Aorta (tissue), 5 donors: ENCODE data around the gene TBC1D1. TPM values are rescaled to one million over a fixed set of nuclear protein-coding genes. Genes with fewer than 3 reads are reported as not detected.

Source experiments
- ATAC-seq: fragments of 200-7000 bp; cut with Tn5 transposase; one replicate; pipeline ENCODE4 v1.9.1; 2022; ENCODE audit warnings: moderate library complexity; ENCODE audit not compliant: low FRiP score
- DNase-seq, 2 donors: peaks; one replicate each; pipeline ENCODE4 v3.0.0-alpha.2; 2020
- H3K27ac ChIP-seq, 2 donors: one replicate each; pipeline ENCODE4 v1.5.1; 2013; ENCODE audit warnings: low read length in 2 of 2, mild to moderate bottlenecking in 2 of 2, moderate library complexity in 2 of 2, control low read depth in 1 of 2, inconsistent platforms in 1 of 2, low read depth in 1 of 2
- H3K27me3 ChIP-seq, 2 donors: one replicate each; pipeline ENCODE4 v1.6.1; 2013; ENCODE audit warnings: control low read depth in 1 of 2, low read length in 1 of 2, mild to moderate bottlenecking in 1 of 2, moderate library complexity in 1 of 2; ENCODE audit not compliant: insufficient read depth in 2 of 2, control insufficient read depth in 1 of 2
- H3K36me3 ChIP-seq, 2 donors: one replicate each; pipeline ENCODE4 v1.6.1; 2013; ENCODE audit warnings: control low read depth in 1 of 2, low read length in 1 of 2, mild to moderate bottlenecking in 1 of 2; ENCODE audit not compliant: insufficient read depth in 2 of 2, control insufficient read depth in 1 of 2
- H3K4me1 ChIP-seq, 2 donors: one replicate each; pipeline ENCODE4 v1.6.1; 2013; ENCODE audit warnings: low read length in 2 of 2, control low read depth in 1 of 2, mild to moderate bottlenecking in 1 of 2, moderate library complexity in 1 of 2; ENCODE audit not compliant: insufficient read depth in 2 of 2, control insufficient read depth in 1 of 2
- H3K4me3 ChIP-seq, 2 donors: one replicate each; pipeline ENCODE4 v1.5.1; 2013; ENCODE audit warnings: low read length in 2 of 2, control low read depth in 1 of 2, mild to moderate bottlenecking in 1 of 2
- H3K9me3 ChIP-seq: one replicate; pipeline ENCODE4 v1.6.1; 2013; ENCODE audit warnings: mild to moderate bottlenecking, low read length; ENCODE audit not compliant: control insufficient read depth
- WGBS, 2 donors: extraction: QIAGEN DNeasy Blood & Tissue Kit; methylation state at CpG; one replicate each; pipeline ENCODE4 v1.1.7; 2013; 5-methylcytosine and 5-hydroxymethylcytosine counted together
- intact Hi-C, 2 donors: fragments of 100-400 bp; cut with DNase I; formaldehyde crosslinking; loops; one replicate each; pipeline versions ENCODE4 v1.14.2 to v1.15.0; 2022
- polyA plus RNA-seq, 2 donors: library from polyadenylated mRNA; stranded (reverse); fragments of 200-250 nt; gene quantifications; one replicate each; pipeline ENCODE4 v1.2.3, GENCODE V29; 2013
- total RNA-seq, 2 donors: library from RNA; stranded (reverse); fragmentation: NEBNext Ultra II Directional; extraction: Animal tissue kit (Norgen Biotek cat#: 25700); gene quantifications; one replicate each; pipeline ENCODE4 v1.2.1, GENCODE V29; 2021
- donor health status: healthy with polysubstance abuse.
- donor health status: Bipolar disorder and iron deficiency.
- donor health status: DM: no; HTN: no; CAD: no.
- donor health status: DM: no; HTN: no; CAD: no.
- donor health status: DM: yes; HTN: yes; CAD: no.

The TBC1D1 gene
- total and polyA plus RNA-seq, 4 donors: 66.4 to 219 (median 115) TPM

DNA sequence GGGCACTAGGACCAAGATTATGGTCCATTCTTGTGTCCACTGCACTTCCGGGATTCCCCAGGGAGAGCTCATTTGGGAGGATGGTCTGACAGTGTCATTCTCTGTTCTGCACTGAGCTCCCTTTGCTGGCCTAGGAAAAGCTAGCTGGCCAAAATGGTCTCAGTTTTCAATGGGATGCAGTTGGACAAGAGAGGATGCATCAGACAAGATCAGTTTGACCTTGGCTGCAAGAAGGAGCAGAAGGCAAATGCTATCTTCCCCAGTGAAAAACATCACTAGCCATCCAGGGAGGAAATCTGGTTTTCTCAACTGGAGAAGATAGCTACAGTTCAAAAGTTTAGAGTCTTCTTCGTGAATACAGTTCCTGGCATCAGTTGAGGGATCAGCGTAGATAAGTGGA is 290.4 kb downstream of the TBC1D1 start:
- no peak for ATAC-seq
- H3K27ac ChIP-seq: no peak overlapping the region
- intact Hi-C loops: loop anchor here in 1 of 2 donors (5.0 kb wide), 1 partner anchor 136 kb away; no protein-coding TSS in a partner anchor
- H3K27me3 ChIP-seq: no peaks in the 10 kb centered on the region
- DNase-seq: no peak
- H3K4me1 ChIP-seq: no peaks in the 10 kb centered on the region
- 83 to 87% methylated on average over 3 of the region's 3 CpGs for WGBS, 2 donors
- H3K4me3 ChIP-seq: no peak overlapping the region
- H3K9me3 ChIP-seq: no peaks in the 10 kb centered on the region
- no peaks in the 10 kb centered on the region for H3K36me3 ChIP-seq

- 97 to 99% methylated on average over 36 to 40 of the region's 40 CpGs for WGBS, 2 donors
- no peaks in the 10 kb centered on the region for H3K4me1 ChIP-seq
- ATAC-seq: no peak
Measured at GRCh38 chr4:38182334-38182998, 291.6 kb downstream of the TBC1D1 start.

DNA sequence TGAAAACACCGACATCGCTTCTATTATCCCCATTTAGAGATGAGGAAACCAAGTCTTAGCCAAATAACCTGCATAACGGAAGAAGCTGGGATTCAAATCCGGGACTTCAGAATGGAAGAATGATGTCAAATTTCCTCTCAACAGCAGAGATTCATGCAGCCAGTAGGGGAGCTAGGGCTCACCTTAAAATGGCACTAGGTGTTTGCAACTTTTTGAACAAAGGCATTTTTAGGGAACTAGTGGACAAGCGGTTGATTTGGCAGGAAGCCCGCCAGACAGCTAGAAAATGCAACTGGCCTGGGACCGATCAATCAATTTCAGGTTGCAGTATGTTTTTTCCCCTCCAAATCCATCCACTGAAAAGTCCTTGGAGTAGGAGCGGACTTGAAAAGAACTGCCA is 293.5 kb downstream of the TBC1D1 start:
- no peak for ATAC-seq
- WGBS, 2 donors: 89 to 90% methylated on average over 8 of the region's 8 CpGs
- intact Hi-C loops: loop anchor here in 1 of 2 donors (5.0 kb wide), 1 partner anchor 133 kb away; no protein-coding TSS in a partner anchor

More at GRCh38 chr4:38182334-38182998, 291.6 kb downstream of the TBC1D1 start:
- no peaks in the 10 kb centered on the region for H3K27me3 ChIP-seq
- peak in 1 of 2 donors; percentile 75 for DNase-seq
- H3K9me3 ChIP-seq: no peaks in the 10 kb centered on the region
- intact Hi-C loops: loop anchor here in 1 of 2 donors (5.0 kb wide), 1 partner anchor 135 kb away; no protein-coding TSS in a partner anchor
- H3K27ac ChIP-seq: no peak overlapping the region
- no peak overlapping the region for H3K4me3 ChIP-seq
- no peaks in the 10 kb centered on the region for H3K36me3 ChIP-seq

DNA sequence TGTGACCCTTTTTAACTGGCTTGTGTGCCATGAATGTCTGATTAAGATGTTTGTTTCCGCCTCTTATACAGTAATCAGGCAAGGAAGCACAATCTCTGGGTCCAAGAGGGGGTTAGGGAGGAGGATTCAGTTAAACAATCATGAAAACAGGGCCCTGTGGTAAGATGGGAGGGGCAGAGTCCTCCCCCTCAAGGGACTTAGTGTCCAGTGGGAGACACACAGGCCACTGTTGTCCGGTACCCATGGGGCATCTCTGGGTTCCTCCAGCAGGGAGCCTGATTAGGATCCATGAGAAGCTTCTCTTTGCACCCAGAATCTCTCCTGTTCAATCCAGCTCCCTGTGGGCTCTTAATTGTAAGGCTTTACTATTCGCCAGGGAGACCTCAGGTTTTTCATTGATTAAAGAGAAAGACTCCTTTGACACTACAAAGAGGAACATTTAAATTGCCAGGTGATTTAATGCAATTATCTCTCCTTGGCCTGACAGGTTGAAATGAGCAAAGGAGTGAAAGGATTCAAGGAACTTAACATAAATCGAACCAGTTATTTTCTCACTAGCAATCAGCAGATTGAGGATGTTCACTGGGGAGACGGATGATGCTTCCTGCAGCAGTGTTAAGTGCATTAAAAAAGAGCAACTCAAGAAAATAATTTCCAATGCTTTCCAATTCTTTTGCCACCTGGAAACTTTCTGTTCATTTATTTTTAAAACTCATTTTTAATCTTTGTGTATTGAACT is 294.7 kb downstream of the TBC1D1 start:
- Histone ChIP-seq H3K36me3 (no peaks in the 10 kb centered on the region), H3K9me3 (no peaks in the 10 kb centered on the region), H3K4me1 (peaks cover 0 to 2% of the 10 kb centered on the region in 2 donors), H3K4me3 (no peak overlapping the region), H3K27me3 (no peaks in the 10 kb centered on the region), H3K27ac (no peak overlapping the region)
- intact Hi-C loops: loop anchor here in 1 of 2 donors (5.0 kb wide), 1 partner anchor 132 kb away; no protein-coding TSS in a partner anchor
- WGBS, 2 donors: 79 to 98% methylated on average over 5 of the region's 5 CpGs
- no peak for DNase-seq
- ATAC-seq: no peak

More for the DNA sequence above, 293.5 kb downstream of the TBC1D1 start:
- Histone ChIP-seq H3K27me3 (no peaks in the 10 kb centered on the region), H3K4me1 (peaks cover 0 to 2% of the 10 kb centered on the region in 2 donors), H3K4me3 (no peak overlapping the region), H3K27ac (no peak overlapping the region), H3K9me3 (no peaks in the 10 kb centered on the region), H3K36me3 (no peaks in the 10 kb centered on the region)
- no peak for DNase-seq

- WGBS, 2 donors: 88 to 98% methylated on average over 9 of the region's 9 CpGs
- no peak overlapping the region for H3K27ac ChIP-seq
- intact Hi-C loops: loop anchor here in 1 of 2 donors (5.0 kb wide), 1 partner anchor 129 kb away; no protein-coding TSS in a partner anchor
- H3K27me3 ChIP-seq: no peaks in the 10 kb centered on the region
- H3K4me3 ChIP-seq: no peak overlapping the region
- DNase-seq: no peak
- no peaks in the 10 kb centered on the region for H3K36me3 ChIP-seq
- no peaks in the 10 kb centered on the region for H3K9me3 ChIP-seq
- peaks cover 0 to 2% of the 10 kb centered on the region in 2 donors for H3K4me1 ChIP-seq
- ATAC-seq: no peak
Measured at GRCh38 chr4:38188136-38188535, 297.3 kb downstream of the TBC1D1 start.

- H3K4me1 ChIP-seq: peaks cover 0 to 2% of the 10 kb centered on the region in 2 donors
Measured at GRCh38 chr4:38188631-38189101, 297.8 kb downstream of the TBC1D1 start.

More at GRCh38 chr4:38188631-38189101, 297.8 kb downstream of the TBC1D1 start:
- Histone ChIP-seq H3K9me3 (no peaks in the 10 kb centered on the region), H3K4me3 (no peak overlapping the region), H3K27me3 (no peaks in the 10 kb centered on the region), H3K27ac (peak overlapping the region; percentile 33 to 85), H3K36me3 (no peaks in the 10 kb centered on the region)
- DNase-seq (no peak), ATAC-seq (no peak)
- intact Hi-C loops: loop anchor here in 1 of 2 donors (5.0 kb wide), 1 partner anchor 129 kb away; no protein-coding TSS in a partner anchor
- WGBS, 2 donors: 75 to 84% methylated on average over 12 of the region's 12 CpGs

Other genes starting within 250 kb of the TBC1D1 start
- 10 to 100 TPM; 33.2 to 42.5 TPM for gene RELL1, start 204.7 kb upstream of the TBC1D1 start, total RNA-seq
- gene RELL1, start 204.7 kb upstream of the TBC1D1 start, polyA plus RNA-seq: 1 to 10 TPM; 1.3 to 1.4 TPM
- gene PGM2, start 64.4 kb upstream of the TBC1D1 start, total RNA-seq: 10 to 100 TPM; 23.7 to 24.6 TPM
- 10 to 100 TPM in 1 of 2 donors, 1 to 10 TPM in 1; 8.5 to 19.6 TPM for gene PGM2, start 64.4 kb upstream of the TBC1D1 start, polyA plus RNA-seq
- 1 to 10 TPM; 4.1 to 5.9 TPM for gene PTTG2, start 69.3 kb downstream of the TBC1D1 start, total RNA-seq
- under 1 TPM in 1 of 2 donors, not detected in 1; 0.79 TPM for gene PTTG2, start 69.3 kb downstream of the TBC1D1 start, polyA plus RNA-seq